Measurements from ENCODE around the gene FREM1. TPM values are rescaled to one million over a fixed set of nuclear protein-coding genes. Genes with fewer than 3 reads are reported as not detected.

The FREM1 gene
- total and polyA plus RNA-seq, 9 donors: 0.61 to 9.2 (median 2.8) TPM

- TF ChIP-seq EP300 (IDR thresholded peaks at IDR 0.05): no peak
- TF ChIP-seq, protein P1, sequence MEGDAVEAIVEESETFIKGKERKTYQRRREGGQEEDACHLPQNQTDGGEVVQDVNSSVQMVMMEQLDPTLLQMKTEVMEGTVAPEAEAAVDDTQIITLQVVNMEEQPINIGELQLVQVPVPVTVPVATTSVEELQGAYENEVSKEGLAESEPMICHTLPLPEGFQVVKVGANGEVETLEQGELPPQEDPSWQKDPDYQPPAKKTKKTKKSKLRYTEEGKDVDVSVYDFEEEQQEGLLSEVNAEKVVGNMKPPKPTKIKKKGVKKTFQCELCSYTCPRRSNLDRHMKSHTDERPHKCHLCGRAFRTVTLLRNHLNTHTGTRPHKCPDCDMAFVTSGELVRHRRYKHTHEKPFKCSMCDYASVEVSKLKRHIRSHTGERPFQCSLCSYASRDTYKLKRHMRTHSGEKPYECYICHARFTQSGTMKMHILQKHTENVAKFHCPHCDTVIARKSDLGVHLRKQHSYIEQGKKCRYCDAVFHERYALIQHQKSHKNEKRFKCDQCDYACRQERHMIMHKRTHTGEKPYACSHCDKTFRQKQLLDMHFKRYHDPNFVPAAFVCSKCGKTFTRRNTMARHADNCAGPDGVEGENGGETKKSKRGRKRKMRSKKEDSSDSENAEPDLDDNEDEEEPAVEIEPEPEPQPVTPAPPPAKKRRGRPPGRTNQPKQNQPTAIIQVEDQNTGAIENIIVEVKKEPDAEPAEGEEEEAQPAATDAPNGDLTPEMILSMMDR (IDR thresholded peaks at IDR 0.05): no peak
- TF ChIP-seq POLR2A (IDR thresholded peaks at IDR 0.05): no peak
- Histone ChIP-seq H3K36me3 (no peaks in the 10 kb centered on the region), H3K9me3 (no peaks in the 10 kb centered on the region), H3K4me1 (ENCODE audit: insufficient read depth) (peaks cover 1% of the 10 kb centered on the region), H3K27ac (no peak overlapping the region), H3K4me3 (no peak overlapping the region), H3K27me3 (no peaks in the 10 kb centered on the region)
- intact Hi-C loops (cut with DNase I): no loop called here
- no peak for DNase-seq
- 6 to 10% (median 7%) methylated on average over 4 of the region's 4 CpGs for WGBS, 3 donors
Observed at GRCh38 chr9:14881006-14881405, 29.2 kb downstream of the FREM1 start.

- TF ChIP-seq EP300 (IDR thresholded peaks at IDR 0.05) (no peak), POLR2A (IDR thresholded peaks at IDR 0.05) (no peak)
- TF ChIP-seq, protein P1 (IDR thresholded peaks at IDR 0.05): no peak
- intact Hi-C loops (cut with DNase I): no loop called here
- H3K9me3 ChIP-seq: no peaks in the 10 kb centered on the region
- no peak overlapping the region for H3K4me3 ChIP-seq
- no peak for DNase-seq
- H3K27ac ChIP-seq: no peak overlapping the region
- no peaks in the 10 kb centered on the region for H3K36me3 ChIP-seq
- no peaks in the 10 kb centered on the region for H3K4me1 ChIP-seq (ENCODE audit: insufficient read depth)
- H3K27me3 ChIP-seq: no peaks in the 10 kb centered on the region
Observed at GRCh38 chr9:14870090-14870489, 40.1 kb downstream of the FREM1 start.

DNA sequence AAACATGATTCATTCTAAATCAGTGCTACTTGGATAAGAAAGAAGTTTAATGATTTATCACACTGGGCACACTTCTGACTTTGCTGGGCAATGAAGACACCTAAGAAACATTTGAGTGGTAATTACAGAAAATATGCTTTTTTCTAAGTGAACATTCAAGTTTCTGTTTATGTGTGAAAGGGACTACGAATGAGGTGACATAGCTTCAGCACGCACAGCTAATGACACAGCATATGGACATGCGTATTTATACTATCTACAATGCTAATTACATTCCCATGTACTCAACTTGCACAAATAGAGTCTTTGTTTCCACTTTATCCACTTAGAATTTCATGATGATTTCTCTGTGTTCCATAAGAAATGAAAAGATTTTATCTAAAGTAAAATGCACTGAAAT lies 40.6 kb downstream of the FREM1 start:
- Histone ChIP-seq H3K27ac (no peak overlapping the region), H3K4me1 (ENCODE audit: insufficient read depth) (no peaks in the 10 kb centered on the region), H3K9me3 (no peaks in the 10 kb centered on the region), H3K27me3 (no peaks in the 10 kb centered on the region), H3K36me3 (no peaks in the 10 kb centered on the region), H3K4me3 (no peak overlapping the region)
- TF ChIP-seq EP300 (IDR thresholded peaks at IDR 0.05) (no peak), POLR2A (IDR thresholded peaks at IDR 0.05) (no peak)
- TF ChIP-seq, protein P1 (IDR thresholded peaks at IDR 0.05): no peak
- 87 to 93% (median 88%) methylated on average over 3 of the region's 3 CpGs for WGBS, 3 donors
- intact Hi-C loops (cut with DNase I): no loop called here
- DNase-seq: no peak

DNA sequence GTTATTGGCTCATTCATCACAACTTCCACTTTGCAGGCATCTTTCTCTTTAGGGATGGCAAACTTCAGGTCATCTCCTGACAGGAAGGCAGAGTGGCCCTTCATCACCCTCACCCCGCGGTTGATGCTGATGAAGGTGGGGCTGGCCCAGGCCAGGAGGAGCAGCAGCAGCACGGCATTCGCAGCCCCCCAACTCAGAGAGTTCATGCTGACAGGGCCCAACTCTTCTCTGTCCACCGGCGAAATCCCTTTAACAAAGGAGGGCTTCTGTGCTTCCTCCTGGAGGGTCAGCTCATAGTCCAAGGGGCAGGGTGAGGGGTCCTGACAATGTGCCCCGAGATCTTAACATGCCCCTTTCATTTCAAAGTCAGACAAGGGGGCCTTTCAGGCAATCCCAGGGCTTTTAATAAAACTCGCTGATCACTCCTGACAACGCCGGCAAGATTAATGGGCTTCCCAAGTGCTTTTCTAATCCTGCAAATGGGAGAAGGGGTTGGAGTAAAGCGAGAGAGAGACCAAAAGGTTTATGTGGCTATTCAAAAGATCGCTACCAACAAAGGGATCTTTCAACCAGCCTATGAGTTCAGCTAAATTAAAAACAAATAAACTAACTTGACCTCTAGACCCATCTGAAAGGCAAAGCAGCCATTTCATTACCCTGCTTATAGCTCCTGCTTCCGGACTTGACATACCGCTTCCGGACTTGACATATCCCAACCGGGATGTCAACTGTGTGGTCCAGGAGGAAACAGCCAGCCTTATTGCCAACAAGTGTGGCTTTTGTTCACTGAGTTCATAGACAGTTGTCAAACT lies 41.2 kb downstream of the FREM1 start:
- no peak for DNase-seq
- Histone ChIP-seq H3K4me3 (no peak overlapping the region), H3K27ac (no peak overlapping the region), H3K27me3 (no peaks in the 10 kb centered on the region), H3K9me3 (no peaks in the 10 kb centered on the region), H3K4me1 (ENCODE audit: insufficient read depth) (no peaks in the 10 kb centered on the region), H3K36me3 (no peaks in the 10 kb centered on the region)
- intact Hi-C loops (cut with DNase I): no loop called here
- 74 to 76% (median 74%) methylated on average over 16 of the region's 16 CpGs for WGBS, 3 donors
- TF ChIP-seq POLR2A (IDR thresholded peaks at IDR 0.05): no peak
- TF ChIP-seq, protein P1 (IDR thresholded peaks at IDR 0.05): no peak
- TF ChIP-seq EP300 (IDR thresholded peaks at IDR 0.05): no peak
